A172 (cell line): Measurements from ENCODE around the gene ADCY1. TPM values are rescaled to one million over a fixed set of nuclear protein-coding genes. Genes with fewer than 3 reads are reported as not detected.
A peak's percentile ranks its signal among the peaks of the same experiment; 100 is the strongest.
"Not testable (repeated sequence)": the region's sequence is repeated elsewhere in the genome, so short reads cannot be mapped to it uniquely, and the experiment has no call there.

Experiments
- DNase-seq: peaks from one replicate; pipeline ENCODE4 v3.0.0-alpha.2; 2015; ENCODE audit warnings: low spot score
- total RNA-seq: library from RNA; depleted of rRNA; stranded (reverse); fragments of >200 nt; shearing (Covaris generic); gene quantifications from 2 replicates; pipeline ENCODE4 v1.2.3, GENCODE V29; 2014

ADCY1 gene
- total RNA-seq, 1 experiment from 2014 or later: 3.5 TPM

GRCh38 chr7:45740573-45740972 lies 166.4 kb downstream of the ADCY1 start:
- DNase-seq: not testable (repeated sequence)

- not testable (repeated sequence) for DNase-seq
Measured at GRCh38 chr7:45748976-45749375, 174.8 kb downstream of the ADCY1 start.

DNA sequence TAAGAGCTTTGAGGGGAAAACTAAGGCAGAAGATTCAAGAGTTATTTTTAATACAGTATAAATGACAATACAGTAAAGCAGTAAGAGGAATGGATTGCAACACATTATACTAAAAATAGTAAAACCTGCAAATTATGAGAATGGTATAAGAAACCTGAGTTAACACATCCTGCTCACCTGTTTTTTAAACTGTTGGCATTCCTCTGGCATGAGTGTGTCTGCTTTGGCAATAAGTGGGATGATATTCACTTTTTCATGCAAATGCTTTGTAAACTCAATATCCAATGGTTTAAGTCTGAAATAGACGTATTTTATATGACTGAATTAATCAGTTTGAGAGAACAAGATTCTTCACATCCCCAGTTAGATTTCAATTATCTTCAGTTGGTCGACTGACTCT lies 177.2 kb downstream of the ADCY1 start:
- not testable (repeated sequence) for DNase-seq

DNA sequence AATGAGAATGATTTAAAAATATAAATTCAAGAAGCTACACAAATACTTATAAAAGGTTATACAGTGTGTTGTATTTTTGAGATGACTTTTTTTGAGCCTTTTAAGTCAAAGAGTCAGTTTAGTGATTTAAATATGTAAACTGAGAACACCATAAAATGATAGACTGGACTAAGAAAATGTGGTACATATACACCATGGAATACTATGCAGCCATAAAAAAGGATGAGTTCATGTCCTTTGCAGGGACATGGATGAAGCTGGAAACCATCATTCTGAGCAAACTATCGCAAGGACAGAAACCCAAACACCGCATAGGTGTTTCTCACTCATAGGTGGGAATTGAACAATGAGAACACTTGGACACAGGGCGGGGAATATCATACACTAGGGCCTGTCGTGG lies 182.2 kb downstream of the ADCY1 start:
- not testable (repeated sequence) for DNase-seq

DNA sequence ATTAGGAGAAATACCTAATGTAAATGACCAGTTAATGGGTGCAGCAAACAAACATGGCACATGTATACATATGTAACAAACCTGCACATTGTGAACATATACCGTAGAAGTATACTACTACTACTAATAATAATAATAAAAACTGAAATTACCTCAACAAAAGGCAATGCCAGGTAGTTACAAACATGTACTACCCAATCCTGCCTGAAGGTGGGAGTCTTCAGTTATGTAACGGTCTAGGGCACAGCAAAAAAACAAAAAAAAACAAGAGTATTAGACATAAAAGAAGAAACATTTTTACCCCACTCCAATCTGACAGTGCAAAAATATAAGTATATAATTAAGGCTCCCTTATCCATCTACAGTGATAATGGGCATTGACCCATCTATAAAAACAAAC lies 182.6 kb downstream of the ADCY1 start:
- not testable (repeated sequence) for DNase-seq

DNA sequence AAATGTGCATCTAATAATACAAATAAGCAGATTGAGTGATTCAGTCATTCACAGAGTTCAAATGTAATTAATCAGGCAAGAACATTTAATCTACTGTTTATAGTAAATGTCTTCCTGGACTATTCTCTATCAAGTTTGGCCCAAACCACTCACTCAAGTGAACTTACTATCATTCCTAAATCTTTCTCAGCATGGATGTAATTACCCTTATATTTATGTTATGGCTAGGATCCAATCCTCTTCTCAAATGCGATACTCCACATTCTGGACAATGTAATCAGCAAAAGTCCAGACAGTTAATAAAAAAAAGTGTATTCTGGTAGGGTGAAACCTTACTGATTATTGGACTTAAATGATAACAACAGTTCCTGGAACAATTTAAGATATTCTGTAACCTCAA lies 185.3 kb downstream of the ADCY1 start:
- DNase-seq: not testable (repeated sequence)

- DNase-seq: peak; percentile 71
Measured at GRCh38 chr7:45761545-45762205, 187.5 kb downstream of the ADCY1 start.

DNA sequence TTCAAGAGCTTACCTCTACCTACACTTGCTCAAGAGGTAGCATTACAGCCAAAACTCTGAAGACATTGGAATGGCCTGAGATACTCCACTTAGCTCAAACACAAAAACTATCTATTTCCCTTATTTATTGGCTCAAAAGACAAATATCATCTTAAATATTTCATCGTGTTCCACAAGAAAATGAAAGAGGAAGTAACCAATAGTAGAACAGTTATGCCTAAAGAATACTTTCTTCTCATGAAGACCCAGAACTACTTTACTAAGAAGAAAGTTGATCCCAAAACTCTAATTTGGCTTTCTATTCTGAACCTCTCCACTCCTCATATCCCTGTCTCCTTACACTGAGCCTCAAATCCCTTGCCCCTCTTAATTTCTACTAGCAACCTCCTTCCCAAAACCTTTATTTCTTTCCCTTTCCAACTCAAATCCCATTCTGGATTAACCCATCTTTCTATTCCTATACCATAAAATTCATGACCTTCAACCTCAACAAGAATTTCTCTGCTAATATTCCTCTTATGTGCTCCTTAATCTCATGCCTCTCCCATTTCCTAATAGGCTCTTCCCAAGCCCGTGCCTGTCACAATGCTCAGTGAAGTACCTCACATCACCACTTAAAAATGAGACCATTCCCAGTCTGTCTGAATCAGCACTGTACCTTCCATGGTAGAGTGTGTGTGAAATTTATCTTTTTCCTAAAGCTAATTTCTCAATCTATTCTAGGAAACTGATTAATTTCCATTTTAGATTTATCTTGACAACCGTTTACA lies 188.2 kb downstream of the ADCY1 start:
- not testable (repeated sequence) for DNase-seq

- DNase-seq: peak; percentile 97
Measured at GRCh38 chr7:45768516-45769394, 194.6 kb downstream of the ADCY1 start.

DNA sequence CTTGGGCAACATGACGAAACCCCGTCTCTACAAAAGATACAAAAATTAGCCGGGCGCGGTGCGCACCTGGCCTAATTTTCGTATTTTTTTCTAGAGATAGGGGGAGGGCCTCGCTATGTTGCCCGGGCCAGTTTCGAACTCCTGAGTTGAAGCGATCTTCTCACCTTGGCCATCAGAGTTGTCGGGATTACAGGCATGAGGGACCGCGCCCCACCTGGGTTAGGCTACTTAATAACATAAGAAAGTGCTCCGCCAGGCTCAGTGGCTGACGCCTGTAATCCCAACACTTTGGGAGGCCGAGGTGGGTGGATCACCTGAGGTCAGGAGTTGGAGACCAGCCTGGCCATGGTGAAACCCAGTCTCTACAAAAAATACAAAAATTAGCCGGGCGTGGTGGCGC lies 195.5 kb downstream of the ADCY1 start:
- DNase-seq: not testable (repeated sequence)
